ENCODE measurements around the gene PXMP2. TPM values are rescaled to one million over a fixed set of nuclear protein-coding genes. Genes with fewer than 3 reads are reported as not detected.

The PXMP2 gene
- 10 to 100 TPM; 22.8 to 87.0 (median 40.3) TPM for total RNA-seq

- no peak for TF ChIP-seq CTCF (IDR thresholded peaks at IDR 0.05; ENCODE audit: low read depth)
Measured at GRCh38 chr12:132687211-132688164, at the start of gene PXMP2, which contains the start of gene POLE. TSS of gene PXMP2 (plus strand) at chr12:132687587. CDS start at chr12:132687671, 84 bp downstream. TSS of gene POLE (minus strand) at chr12:132687342. CDS start at chr12:132687315, 27 bp downstream.

GRCh38 chr12:132637811-132638210, 49.6 kb upstream of the PXMP2 start:
- TF ChIP-seq CTCF (IDR thresholded peaks at IDR 0.05; ENCODE audit: low read depth), result no peak

- TF ChIP-seq CTCF (IDR thresholded peaks at IDR 0.05; ENCODE audit: low read depth), result no peak
Measured at GRCh38 chr12:132638541-132639408, 48.6 kb upstream of the PXMP2 start.

- TF ChIP-seq CTCF (IDR thresholded peaks at IDR 0.05; ENCODE audit: low read depth), result no peak
Measured at GRCh38 chr12:132639956-132640520, 47.3 kb upstream of the PXMP2 start.

- no peak for TF ChIP-seq CTCF (IDR thresholded peaks at IDR 0.05; ENCODE audit: low read depth)
Measured at GRCh38 chr12:132640936-132641335, 46.5 kb upstream of the PXMP2 start.

- no peak for TF ChIP-seq CTCF (IDR thresholded peaks at IDR 0.05; ENCODE audit: low read depth)
Measured at GRCh38 chr12:132641811-132642650, 45.4 kb upstream of the PXMP2 start.

Data from subcutaneous adipose tissue (tissue), 4 donors.